Measurements from ENCODE around the gene TTL. TPM values are rescaled to one million over a fixed set of nuclear protein-coding genes. Genes with fewer than 3 reads are reported as not detected.
A peak's percentile ranks its signal among the peaks of the same experiment; 100 is the strongest.

Gene TTL
- total and polyA plus RNA-seq, 2 of the 13 experiments (the other 11 are each of a cell fraction or from before 2014, with no cell fraction given): 19.0 to 59.8 TPM

- TF ChIP-seq RORA (CRISPR knock-in tag; IDR thresholded peaks at IDR 0.05): no peak
- TF ChIP-seq ZIK1 (CRISPR knock-in tag; IDR thresholded peaks at IDR 0.05; ENCODE audit: borderline replicate concordance, low read depth): peak; percentile 85; the same call in 1 of the 2 replicates
- no peak for TF ChIP-seq MAFK (conservative IDR thresholded peaks at IDR 0.05 in 1 of 2, IDR thresholded peaks at IDR 0.05 in 1 of 2; ENCODE audit: low read length in 2 of 2)
- peak; percentile 88 for TF ChIP-seq ATF2 (CRISPR knock-in tag; IDR thresholded peaks at IDR 0.05)
- TF ChIP-seq ZNF10 (CRISPR knock-in tag; IDR thresholded peaks at IDR 0.05; ENCODE audit: borderline replicate concordance, low read depth): no peak
- no peak for TF ChIP-seq SP140L (CRISPR knock-in tag; IDR thresholded peaks at IDR 0.05; ENCODE audit: borderline replicate concordance)
- TF ChIP-seq ZNF292 (CRISPR knock-in tag; IDR thresholded peaks at IDR 0.05; ENCODE audit: borderline replicate concordance, low read depth): peak; percentile 66; the same call in 1 of the 2 replicates
- TF ChIP-seq HIVEP1 (CRISPR knock-in tag; IDR thresholded peaks at IDR 0.05): peak; percentile 92; the same call in 1 of the 2 replicates
- peak; percentile 96 for TF ChIP-seq ZNF574 (CRISPR knock-in tag; IDR thresholded peaks at IDR 0.05)
- TF ChIP-seq, protein P1, sequence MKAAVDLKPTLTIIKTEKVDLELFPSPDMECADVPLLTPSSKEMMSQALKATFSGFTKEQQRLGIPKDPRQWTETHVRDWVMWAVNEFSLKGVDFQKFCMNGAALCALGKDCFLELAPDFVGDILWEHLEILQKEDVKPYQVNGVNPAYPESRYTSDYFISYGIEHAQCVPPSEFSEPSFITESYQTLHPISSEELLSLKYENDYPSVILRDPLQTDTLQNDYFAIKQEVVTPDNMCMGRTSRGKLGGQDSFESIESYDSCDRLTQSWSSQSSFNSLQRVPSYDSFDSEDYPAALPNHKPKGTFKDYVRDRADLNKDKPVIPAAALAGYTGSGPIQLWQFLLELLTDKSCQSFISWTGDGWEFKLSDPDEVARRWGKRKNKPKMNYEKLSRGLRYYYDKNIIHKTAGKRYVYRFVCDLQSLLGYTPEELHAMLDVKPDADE (CRISPR knock-in tag; IDR thresholded peaks at IDR 0.05): no peak
- peak; percentile 48; the same call in 1 of the 2 replicates for TF ChIP-seq MLX (CRISPR knock-in tag; IDR thresholded peaks at IDR 0.05)
- peak; percentile 96 for TF ChIP-seq FOXC1 (CRISPR knock-in tag; IDR thresholded peaks at IDR 0.05; ENCODE audit: borderline replicate concordance)
- TF ChIP-seq CREB3 (CRISPR knock-in tag; IDR thresholded peaks at IDR 0.05): peak; percentile 97
- TF ChIP-seq HBP1 (CRISPR knock-in tag; IDR thresholded peaks at IDR 0.05; ENCODE audit: low read depth): no peak; the same call in 1 of the 2 replicates
- TF ChIP-seq FLYWCH1 (CRISPR knock-in tag; IDR thresholded peaks at IDR 0.05): no peak; the same call in 1 of the 2 replicates
- TF ChIP-seq, protein P2, sequence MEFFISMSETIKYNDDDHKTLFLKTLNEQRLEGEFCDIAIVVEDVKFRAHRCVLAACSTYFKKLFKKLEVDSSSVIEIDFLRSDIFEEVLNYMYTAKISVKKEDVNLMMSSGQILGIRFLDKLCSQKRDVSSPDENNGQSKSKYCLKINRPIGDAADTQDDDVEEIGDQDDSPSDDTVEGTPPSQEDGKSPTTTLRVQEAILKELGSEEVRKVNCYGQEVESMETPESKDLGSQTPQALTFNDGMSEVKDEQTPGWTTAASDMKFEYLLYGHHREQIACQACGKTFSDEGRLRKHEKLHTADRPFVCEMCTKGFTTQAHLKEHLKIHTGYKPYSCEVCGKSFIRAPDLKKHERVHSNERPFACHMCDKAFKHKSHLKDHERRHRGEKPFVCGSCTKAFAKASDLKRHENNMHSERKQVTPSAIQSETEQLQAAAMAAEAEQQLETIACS (CRISPR knock-in tag; IDR thresholded peaks at IDR 0.05): peak; percentile 33; the same call in 1 of the 2 replicates
- peak; percentile 92; the same call in 1 of the 2 replicates for TF ChIP-seq ZNF616 (CRISPR knock-in tag; IDR thresholded peaks at IDR 0.05; ENCODE audit: low read depth)
- TF ChIP-seq PLRG1 (conservative IDR thresholded peaks at IDR 0.05): no peak
These were observed 60.4 kb downstream of the TTL start, which contains the start of gene POLR1B (continued) for GRCh38 chr2:112542123-112542983.
